ENCODE measurements around the gene SOX9. TPM values are rescaled to one million over a fixed set of nuclear protein-coding genes. Genes with fewer than 3 reads are reported as not detected.

Gene SOX9
- total and polyA plus RNA-seq, 9 of the 15 experiments (the other 6 are each of a cell fraction or from before 2014, with no cell fraction given), result 0.04 TPM; not detected in 8

DNA sequence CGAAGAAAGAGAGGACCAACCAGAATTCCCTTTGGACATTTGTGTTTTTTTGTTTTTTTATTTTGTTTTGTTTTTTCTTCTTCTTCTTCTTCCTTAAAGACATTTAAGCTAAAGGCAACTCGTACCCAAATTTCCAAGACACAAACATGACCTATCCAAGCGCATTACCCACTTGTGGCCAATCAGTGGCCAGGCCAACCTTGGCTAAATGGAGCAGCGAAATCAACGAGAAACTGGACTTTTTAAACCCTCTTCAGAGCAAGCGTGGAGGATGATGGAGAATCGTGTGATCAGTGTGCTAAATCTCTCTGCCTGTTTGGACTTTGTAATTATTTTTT, 3.6 kb downstream of the SOX9 start (continued):
- TF ChIP-seq, protein P1, sequence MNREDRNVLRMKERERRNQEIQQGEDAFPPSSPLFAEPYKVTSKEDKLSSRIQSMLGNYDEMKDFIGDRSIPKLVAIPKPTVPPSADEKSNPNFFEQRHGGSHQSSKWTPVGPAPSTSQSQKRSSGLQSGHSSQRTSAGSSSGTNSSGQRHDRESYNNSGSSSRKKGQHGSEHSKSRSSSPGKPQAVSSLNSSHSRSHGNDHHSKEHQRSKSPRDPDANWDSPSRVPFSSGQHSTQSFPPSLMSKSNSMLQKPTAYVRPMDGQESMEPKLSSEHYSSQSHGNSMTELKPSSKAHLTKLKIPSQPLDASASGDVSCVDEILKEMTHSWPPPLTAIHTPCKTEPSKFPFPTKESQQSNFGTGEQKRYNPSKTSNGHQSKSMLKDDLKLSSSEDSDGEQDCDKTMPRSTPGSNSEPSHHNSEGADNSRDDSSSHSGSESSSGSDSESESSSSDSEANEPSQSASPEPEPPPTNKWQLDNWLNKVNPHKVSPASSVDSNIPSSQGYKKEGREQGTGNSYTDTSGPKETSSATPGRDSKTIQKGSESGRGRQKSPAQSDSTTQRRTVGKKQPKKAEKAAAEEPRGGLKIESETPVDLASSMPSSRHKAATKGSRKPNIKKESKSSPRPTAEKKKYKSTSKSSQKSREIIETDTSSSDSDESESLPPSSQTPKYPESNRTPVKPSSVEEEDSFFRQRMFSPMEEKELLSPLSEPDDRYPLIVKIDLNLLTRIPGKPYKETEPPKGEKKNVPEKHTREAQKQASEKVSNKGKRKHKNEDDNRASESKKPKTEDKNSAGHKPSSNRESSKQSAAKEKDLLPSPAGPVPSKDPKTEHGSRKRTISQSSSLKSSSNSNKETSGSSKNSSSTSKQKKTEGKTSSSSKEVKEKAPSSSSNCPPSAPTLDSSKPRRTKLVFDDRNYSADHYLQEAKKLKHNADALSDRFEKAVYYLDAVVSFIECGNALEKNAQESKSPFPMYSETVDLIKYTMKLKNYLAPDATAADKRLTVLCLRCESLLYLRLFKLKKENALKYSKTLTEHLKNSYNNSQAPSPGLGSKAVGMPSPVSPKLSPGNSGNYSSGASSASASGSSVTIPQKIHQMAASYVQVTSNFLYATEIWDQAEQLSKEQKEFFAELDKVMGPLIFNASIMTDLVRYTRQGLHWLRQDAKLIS (CRISPR knock-in tag; IDR thresholded peaks at IDR 0.05), result no peak
- TF ChIP-seq, protein P2, sequence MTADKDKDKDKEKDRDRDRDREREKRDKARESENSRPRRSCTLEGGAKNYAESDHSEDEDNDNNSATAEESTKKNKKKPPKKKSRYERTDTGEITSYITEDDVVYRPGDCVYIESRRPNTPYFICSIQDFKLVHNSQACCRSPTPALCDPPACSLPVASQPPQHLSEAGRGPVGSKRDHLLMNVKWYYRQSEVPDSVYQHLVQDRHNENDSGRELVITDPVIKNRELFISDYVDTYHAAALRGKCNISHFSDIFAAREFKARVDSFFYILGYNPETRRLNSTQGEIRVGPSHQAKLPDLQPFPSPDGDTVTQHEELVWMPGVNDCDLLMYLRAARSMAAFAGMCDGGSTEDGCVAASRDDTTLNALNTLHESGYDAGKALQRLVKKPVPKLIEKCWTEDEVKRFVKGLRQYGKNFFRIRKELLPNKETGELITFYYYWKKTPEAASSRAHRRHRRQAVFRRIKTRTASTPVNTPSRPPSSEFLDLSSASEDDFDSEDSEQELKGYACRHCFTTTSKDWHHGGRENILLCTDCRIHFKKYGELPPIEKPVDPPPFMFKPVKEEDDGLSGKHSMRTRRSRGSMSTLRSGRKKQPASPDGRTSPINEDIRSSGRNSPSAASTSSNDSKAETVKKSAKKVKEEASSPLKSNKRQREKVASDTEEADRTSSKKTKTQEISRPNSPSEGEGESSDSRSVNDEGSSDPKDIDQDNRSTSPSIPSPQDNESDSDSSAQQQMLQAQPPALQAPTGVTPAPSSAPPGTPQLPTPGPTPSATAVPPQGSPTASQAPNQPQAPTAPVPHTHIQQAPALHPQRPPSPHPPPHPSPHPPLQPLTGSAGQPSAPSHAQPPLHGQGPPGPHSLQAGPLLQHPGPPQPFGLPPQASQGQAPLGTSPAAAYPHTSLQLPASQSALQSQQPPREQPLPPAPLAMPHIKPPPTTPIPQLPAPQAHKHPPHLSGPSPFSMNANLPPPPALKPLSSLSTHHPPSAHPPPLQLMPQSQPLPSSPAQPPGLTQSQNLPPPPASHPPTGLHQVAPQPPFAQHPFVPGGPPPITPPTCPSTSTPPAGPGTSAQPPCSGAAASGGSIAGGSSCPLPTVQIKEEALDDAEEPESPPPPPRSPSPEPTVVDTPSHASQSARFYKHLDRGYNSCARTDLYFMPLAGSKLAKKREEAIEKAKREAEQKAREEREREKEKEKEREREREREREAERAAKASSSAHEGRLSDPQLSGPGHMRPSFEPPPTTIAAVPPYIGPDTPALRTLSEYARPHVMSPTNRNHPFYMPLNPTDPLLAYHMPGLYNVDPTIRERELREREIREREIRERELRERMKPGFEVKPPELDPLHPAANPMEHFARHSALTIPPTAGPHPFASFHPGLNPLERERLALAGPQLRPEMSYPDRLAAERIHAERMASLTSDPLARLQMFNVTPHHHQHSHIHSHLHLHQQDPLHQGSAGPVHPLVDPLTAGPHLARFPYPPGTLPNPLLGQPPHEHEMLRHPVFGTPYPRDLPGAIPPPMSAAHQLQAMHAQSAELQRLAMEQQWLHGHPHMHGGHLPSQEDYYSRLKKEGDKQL (CRISPR knock-in tag; IDR thresholded peaks at IDR 0.05; ENCODE audit: borderline replicate concordance), result no peak
- TF ChIP-seq, protein P3, sequence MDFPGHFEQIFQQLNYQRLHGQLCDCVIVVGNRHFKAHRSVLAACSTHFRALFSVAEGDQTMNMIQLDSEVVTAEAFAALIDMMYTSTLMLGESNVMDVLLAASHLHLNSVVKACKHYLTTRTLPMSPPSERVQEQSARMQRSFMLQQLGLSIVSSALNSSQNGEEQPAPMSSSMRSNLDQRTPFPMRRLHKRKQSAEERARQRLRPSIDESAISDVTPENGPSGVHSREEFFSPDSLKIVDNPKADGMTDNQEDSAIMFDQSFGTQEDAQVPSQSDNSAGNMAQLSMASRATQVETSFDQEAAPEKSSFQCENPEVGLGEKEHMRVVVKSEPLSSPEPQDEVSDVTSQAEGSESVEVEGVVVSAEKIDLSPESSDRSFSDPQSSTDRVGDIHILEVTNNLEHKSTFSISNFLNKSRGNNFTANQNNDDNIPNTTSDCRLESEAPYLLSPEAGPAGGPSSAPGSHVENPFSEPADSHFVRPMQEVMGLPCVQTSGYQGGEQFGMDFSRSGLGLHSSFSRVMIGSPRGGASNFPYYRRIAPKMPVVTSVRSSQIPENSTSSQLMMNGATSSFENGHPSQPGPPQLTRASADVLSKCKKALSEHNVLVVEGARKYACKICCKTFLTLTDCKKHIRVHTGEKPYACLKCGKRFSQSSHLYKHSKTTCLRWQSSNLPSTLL (IDR thresholded peaks at IDR 0.05), result no peak
- TF ChIP-seq, protein P4, sequence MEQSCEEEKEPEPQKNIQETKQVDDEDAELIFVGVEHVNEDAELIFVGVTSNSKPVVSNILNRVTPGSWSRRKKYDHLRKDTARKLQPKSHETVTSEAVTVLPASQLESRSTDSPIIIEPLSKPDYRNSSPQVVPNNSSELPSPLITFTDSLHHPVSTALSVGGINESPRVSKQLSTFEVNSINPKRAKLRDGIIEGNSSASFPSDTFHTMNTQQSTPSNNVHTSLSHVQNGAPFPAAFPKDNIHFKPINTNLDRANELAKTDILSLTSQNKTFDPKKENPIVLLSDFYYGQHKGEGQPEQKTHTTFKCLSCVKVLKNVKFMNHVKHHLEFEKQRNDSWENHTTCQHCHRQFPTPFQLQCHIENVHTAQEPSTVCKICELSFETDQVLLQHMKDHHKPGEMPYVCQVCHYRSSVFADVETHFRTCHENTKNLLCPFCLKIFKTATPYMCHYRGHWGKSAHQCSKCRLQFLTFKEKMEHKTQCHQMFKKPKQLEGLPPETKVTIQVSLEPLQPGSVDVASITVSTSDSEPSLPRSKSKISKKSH (CRISPR knock-in tag; IDR thresholded peaks at IDR 0.05), result no peak
- TF ChIP-seq ZNF23 (CRISPR knock-in tag; IDR thresholded peaks at IDR 0.05), result no peak

Measured in K562 (cell line).